NCI-H2196 treated with DMSO at 0.1 percent for 48 hours (cell line): ENCODE measurements around the gene UBAC2.
"Not testable (repeated sequence)": the region's sequence is repeated elsewhere in the genome, so short reads cannot be mapped to it uniquely, and the experiment has no call there.

Experiments used
- DNase-seq: peaks from one replicate; lab custom pipeline; 2025; ENCODE audit not compliant: unreplicated experiment; lab: John Stamatoyannopoulos, UW

Gene UBAC2

GRCh38 chr13:99211421-99212035 is 10.9 kb downstream of the UBAC2 start:
- no peak for DNase-seq

GRCh38 chr13:99214232-99214631 is 13.6 kb downstream of the UBAC2 start:
- no peak for DNase-seq

- DNase-seq = no peak
Measured at GRCh38 chr13:99214731-99215130, 14.1 kb downstream of the UBAC2 start.

GRCh38 chr13:99215184-99215830 is 14.7 kb downstream of the UBAC2 start:
- DNase-seq = no peak

GRCh38 chr13:99217461-99218110 is 16.9 kb downstream of the UBAC2 start:
- DNase-seq = no peak

- DNase-seq = no peak
Measured at GRCh38 chr13:99218126-99218525, 17.5 kb downstream of the UBAC2 start.

- DNase-seq = no peak
Measured at GRCh38 chr13:99218545-99218944, 17.9 kb downstream of the UBAC2 start.

GRCh38 chr13:99218969-99219368 is 18.3 kb downstream of the UBAC2 start:
- DNase-seq = no peak

GRCh38 chr13:99220199-99220935 is 19.7 kb downstream of the UBAC2 start:
- DNase-seq = no peak

- no peak for DNase-seq
Measured at GRCh38 chr13:99221567-99222239, 21.0 kb downstream of the UBAC2 start.

GRCh38 chr13:99223587-99223986 is 22.9 kb downstream of the UBAC2 start:
- no peak for DNase-seq

- no peak for DNase-seq
Measured at GRCh38 chr13:99224021-99224420, 23.4 kb downstream of the UBAC2 start.

GRCh38 chr13:99225078-99225477 is 24.4 kb downstream of the UBAC2 start:
- no peak for DNase-seq

GRCh38 chr13:99226513-99226912 is 25.9 kb downstream of the UBAC2 start:
- DNase-seq = no peak

- DNase-seq = no peak
Measured at GRCh38 chr13:99227331-99227900, 26.8 kb downstream of the UBAC2 start.

GRCh38 chr13:99227909-99228688 is 27.4 kb downstream of the UBAC2 start:
- DNase-seq = no peak

GRCh38 chr13:99228737-99229691 is 28.4 kb downstream of the UBAC2 start:
- no peak for DNase-seq

- DNase-seq = not testable (repeated sequence)
Measured at GRCh38 chr13:99230588-99230987, 29.9 kb downstream of the UBAC2 start.

- DNase-seq = no peak
Measured at GRCh38 chr13:99230991-99231390, 30.3 kb downstream of the UBAC2 start.
